GM19468 (cell line): ENCODE results near the gene OOSP1.
"Not testable (repeated sequence)": the region's sequence is repeated elsewhere in the genome, so short reads cannot be mapped to it uniquely, and the experiment has no call there.

Experiments used
- ATAC-seq: cut with Tn5 transposase; IDR thresholded peaks from one replicate; pipeline ENCODE4 v1.9.1; 2021; ENCODE audit warnings: mild to moderate bottlenecking, moderate library complexity, moderate number of reproducible peaks; ENCODE audit not compliant: unreplicated experiment; ENCODE audit errors: extremely low read depth

Gene OOSP1, protein sequence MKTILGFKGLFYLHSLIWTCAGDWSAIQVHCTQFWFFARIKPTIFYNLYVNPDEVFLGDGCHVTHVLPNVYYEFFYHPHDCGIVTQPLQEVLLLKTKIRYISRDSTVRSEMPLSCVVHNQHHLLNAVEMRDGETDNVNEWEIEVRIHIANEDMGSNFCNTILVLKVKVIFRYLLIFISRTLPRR

DNA sequence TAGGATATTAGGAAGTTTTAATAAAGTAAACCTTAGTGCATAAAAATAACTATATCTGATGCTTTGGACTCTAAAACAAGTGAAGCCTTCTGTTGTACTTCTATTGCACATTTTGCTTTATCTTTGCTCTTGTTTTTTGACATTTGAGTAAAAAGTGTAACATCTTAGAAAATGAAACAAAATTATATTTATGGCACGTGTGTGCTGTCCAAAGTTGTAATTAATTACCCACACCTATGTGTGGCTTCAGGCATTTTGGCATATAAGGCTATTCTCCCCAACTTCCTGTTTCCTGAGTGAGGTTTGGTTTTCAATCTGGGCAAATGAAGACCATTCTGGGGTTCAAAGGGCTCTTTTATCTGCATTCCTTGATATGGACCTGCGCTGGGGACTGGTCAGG, at the start of gene OOSP1:
TSS of gene OOSP1 (plus strand) at position 301 of the 400 bp plus-strand sequence. CDS start at position 324, 23 bp downstream.
- ATAC-seq: no peak

DNA sequence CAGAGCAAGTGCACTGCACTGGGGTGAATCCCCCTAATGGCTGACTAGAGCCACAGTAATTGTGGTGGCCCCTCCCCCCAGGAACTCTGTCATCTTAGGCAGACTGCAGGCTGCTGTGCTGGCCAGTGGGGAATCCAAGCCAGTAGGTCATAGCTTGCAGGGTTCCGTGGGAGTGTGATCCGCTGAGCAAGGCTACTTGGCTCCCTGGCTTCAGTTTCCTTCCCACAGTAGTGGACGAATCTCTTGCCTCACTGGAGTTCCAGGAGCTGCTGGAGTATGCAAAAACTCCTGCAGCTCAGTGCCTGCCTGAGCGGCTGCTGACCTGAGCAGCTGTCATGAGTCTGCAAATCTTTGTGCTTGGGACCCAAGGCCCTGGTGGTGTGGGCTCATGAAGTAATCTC, 46.5 kb upstream of the OOSP1 start:
- ATAC-seq: no peak

DNA sequence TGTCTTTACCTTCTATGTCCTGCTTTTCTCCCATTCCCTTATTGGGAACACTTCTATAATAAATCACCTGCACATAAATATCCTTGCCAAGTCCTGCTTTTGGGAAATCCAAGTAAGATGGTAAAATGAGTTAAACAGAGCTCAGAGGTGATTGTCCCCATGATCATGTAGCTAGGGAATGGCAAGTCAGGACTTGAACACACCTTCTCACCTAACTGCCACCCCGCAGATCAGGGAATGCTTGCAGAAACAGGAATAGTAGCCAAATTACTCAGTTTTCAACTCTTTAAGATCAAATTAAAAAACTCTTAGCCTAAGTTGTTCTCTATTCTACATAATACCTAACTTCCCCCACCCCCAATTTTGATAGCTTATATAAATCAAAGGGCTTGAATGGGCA, 43.6 kb upstream of the OOSP1 start:
- no peak for ATAC-seq

DNA sequence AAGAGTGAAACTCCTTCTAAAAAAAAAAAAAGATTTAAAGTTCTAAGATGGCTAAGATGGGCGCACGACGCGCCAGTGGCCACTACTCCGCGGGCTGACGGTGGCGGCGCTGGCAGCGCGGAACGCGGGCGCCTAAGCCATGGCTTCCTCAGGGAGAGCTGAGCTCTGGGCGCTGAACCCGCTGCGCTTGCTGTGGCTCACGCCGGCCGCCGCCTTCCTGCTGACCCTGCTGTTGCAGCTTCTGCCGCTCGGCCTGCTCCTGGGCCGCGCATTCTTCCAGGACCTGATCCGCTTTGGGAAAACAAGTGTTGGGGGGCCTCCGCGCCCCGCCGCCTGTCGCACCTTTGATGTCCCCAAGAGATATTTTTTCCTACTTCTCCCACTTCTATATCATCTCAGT, 40.2 kb upstream of the OOSP1 start:
- ATAC-seq: no peak

DNA sequence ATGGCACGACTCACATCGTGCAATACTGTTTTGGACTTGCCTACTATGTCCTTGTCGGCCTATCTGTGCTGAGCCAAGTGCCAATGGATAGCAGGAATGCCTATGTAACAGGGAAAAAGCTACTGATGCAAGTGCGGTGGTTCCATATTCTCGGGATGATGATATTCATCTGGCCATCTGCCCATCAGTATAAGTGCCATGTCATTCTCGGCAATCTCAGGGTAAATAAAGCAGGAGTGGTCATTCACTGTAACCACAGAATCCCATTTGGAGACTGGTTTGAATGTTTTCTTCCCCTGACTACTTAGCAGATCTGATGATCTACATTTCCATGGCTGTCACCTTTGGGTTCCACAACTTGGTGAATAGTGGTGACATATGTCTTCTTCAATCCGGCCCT, 39.6 kb upstream of the OOSP1 start:
- no peak for ATAC-seq

DNA sequence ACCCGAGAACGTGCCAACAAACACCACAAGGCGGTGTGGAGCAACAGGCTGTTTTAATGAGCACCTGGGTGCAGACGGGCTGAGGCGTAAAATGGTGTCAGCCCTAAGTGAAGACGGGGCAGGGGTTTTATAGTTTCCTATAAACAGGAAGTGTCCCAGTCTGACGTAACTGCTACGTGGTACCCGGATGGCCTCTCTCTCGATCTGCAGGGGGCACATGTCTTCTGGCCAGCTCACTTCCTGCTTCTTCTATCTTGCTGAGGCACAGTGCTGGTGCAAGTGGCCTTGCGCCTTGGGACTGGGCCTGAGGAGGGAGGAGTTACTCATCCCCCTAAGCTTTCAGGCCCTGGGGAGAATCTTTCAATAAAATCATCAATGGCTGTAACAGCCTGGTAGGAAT, 38.7 kb upstream of the OOSP1 start:
- no peak for ATAC-seq

DNA sequence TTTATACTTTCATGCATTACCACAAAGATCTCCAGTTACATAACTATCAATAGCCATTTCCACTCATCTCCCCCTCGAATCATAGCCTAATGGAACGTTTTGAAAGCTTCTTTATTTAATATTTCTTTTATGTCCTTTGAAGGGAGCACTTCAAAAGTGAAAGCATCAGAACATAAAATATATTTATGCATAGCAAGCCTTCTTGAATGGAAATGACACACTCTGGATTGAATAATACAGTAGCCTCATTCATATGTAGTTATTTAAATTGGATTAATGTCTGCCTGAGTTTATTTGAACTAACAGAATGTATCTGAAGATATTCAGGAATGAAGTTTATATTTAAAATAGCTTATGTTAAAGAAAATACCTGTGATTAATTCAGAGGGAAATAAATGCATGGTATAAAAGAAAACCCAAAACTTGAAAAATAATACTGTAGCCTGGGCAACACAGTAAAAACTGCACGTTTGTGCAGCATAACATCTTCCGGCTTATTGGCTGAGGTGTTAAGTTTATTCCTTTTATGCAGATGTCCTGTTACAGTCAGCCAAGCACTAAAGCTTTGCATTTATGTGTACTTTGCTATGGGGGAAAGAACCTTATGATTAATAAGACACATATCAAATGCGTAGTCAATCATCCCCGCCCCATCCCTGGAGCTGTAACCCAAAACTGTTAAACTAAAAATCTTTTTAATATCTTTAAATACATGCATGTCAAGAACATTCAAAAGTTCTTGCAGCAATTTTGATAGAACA, 37.7 kb upstream of the OOSP1 start:
- ATAC-seq: no peak

DNA sequence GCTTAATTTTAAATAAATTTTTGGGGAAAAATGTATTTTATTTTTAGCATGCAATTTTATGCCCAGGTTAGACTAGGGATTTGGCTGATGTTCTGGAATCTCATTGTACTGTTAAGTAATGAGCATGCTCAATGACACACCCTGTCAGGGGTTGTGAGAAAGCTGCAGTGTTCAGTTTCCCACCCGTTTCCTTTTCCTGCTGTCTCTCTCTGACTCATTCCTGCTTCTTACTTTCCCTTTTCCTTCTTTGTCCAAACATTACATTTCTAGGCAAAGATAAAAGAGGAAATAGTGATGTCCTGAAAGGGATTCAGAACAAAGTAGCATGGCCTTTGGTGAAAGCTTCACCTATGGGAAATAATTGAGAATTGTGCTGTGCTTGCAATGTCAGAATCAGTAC, 36.9 kb upstream of the OOSP1 start:
- ATAC-seq: no peak

DNA sequence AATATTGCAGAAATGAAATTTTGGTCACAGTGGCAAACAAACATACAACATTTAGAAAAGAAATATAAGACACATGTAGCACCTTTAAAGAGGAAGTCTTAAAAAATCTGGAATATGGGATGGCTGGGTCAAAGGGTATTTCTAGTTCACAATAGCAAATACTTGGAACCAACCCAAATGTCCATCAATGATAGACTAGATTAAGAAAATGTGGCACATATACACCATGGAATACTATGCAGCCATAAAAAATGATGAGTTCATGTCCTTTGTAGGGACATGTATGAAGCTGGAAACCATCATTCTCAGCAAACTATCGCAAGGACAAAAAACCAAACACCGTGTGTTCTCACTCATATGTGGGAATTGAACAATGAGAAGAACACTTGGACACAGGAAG, 34.7 kb upstream of the OOSP1 start:
- not testable (repeated sequence) for ATAC-seq

DNA sequence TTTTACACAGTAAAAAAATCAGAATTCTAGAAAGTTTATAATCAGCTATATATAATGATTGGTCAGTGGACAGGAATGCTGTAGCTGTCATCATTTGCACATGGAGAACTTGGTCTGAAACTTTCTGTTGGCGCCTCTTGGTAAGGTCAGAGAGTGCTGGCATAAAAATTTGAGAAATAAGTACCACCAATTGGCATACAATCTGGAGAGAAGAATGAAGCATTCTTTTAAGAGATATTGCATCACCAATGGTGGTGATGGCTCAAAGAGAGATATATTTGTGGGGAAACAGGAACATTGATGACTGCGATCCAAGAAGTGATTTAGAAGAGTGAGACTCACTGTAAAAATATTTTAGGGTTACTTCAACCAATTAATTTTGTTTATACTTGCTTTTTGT, 19.8 kb upstream of the OOSP1 start:
- ATAC-seq: no peak

DNA sequence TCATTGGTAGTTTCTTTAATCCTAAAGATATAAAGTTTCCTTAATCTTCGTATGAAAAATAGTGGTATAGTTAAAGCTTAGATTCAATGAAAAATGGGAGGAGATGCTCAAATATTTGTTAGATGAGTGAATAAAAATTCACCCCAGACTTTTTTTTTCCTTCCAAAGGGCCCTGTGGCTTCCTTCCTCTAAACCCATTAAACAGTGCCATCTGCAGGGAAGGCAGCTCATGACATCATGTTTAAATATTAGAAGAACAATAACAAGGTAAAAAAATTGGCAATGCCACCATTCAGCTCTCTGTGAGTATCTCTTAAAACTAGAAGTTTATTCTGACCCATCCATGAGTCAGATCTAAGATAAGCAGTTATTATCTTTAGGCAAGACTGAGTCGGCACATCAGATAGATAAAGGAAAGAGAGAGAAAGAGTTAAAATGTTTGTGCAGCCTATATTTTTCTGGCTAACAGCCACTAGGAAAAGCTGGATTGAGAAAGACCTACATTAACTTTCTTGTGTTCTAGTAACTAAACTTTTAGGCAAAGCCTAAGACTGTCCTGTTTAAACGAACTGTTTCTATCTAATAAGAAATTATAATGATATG, 19.1 kb upstream of the OOSP1 start:
- ATAC-seq: no peak

DNA sequence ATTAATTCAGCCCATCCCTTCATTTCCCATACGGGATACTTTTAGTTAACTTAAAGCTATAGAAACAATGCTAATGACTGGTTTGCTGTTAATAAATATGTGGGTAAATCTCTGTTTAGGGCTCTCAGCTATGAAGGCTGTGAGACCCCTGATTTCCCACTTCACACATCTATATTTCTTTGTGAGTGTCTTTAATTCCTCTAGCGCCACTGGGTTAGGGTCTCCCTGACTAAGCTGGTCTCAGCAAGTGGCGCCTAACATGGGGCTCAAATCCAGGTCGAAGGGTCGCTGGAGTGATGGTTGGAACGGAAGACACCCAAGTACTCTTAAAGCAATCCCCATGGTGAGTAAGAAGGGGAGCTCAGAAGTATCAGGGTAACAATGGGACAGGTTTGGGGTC, 14.4 kb upstream of the OOSP1 start:
- ATAC-seq: no peak

DNA sequence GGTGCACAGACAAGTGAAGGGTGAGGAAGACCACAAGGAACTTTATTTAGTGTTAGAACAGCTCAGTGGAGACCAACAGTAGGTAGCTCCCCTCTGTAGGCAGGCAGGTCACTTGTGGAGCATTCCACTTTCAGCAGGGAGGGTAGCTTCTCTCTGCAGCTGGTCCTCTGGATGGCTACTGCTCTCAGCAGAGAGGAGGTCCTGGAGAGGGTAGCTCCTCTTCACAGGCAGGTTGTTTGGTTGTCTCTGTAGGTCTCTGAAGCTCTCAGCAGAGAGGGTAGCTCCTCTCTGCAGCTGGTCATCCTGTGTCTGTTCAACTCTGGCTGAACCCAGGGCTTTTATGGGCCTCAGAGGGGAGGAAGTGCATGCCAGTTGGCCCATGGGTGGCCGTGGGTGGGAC, 6.5 kb upstream of the OOSP1 start:
- ATAC-seq: no peak

DNA sequence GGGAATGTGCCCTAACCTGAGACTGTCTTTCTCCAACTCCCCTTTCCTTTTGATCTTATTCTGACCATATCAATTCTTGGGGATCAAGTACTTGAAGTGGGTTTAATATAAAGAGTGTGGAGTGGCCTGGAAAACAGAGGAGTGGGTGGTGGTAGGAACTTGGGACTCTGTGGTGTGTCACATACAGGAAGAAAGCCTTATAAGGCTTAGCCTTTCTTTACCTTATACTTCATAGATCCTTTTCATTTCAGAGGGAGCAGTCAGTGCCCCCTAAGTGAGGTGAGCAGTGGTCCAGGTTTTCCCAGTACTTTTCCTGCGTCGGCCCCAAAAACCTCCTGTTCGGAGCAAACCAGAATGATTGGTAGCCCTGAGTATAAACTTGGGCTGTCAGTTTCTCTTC, 486 bp downstream of the OOSP1 start:
- ATAC-seq: no peak

DNA sequence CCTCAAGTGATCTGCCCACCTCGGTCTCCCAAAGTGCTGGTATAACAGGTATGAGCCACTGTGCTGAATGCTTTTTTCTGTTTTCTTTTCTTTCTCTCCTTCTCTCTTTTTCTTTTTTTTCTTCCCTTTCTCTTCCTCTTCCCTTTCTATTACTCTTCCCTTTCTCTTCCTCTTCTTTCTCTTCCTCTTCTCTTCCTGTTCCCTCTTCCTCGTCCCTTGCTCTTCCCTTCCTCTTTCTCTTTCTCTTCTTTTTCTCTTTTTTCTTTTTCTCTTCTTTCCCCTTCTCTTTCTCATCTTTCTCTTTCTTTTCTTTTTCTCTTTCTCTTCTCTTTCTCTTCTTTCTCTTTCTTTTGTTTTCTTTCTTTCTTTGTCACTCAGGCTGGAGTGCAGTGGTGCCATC, 1.2 kb downstream of the OOSP1 start:
- no peak for ATAC-seq

DNA sequence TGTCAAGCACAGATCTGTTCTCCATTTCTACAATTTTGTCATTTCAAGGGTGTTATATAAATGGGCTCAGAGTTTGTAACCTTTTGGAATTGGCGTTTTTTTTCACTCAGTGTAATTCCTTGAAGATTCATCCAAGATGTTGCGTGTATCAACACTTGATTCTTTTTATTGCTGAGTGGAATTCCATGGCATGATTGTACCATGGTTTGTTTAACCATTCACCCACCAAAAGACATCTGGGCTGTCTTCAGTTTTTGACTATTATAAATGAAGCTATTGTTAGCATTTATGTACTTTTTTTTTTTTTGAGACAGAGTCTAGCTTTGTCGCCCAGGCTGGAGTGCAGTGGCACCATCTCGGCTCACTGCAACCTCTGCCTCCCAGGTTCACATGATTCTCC, 2.9 kb downstream of the OOSP1 start:
- no peak for ATAC-seq

DNA sequence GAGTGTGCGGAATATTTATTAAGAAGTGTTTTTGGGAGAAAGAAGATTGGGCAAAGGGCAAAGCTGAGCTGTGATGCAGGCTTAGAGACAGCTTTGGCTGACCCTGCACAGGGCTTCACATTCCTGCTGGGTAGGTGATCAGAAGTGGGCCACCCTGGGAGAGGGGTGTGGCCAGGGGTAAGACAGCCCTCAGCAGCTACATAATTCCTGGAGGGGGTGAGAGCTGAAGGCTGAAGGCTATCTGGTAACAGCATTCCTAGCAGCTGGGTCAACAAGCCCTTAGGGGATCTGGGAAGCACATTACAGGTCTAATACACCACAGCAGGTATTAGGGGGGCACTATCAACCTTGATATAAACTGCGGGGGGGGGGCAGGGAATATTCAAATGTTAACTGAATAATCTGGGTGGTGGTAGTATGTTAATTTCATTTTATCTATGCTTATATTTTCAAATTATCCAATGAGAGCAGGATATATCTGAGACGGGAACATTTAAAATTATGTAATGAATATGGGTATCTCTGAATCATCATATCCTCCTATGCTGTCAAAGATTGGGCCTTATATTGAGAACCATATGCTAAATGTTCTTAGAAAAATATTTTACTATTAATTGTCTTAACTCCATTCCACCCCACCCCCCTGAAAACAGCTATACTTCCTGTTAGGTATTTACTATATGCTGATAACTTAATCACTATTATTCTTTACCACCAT, 5.9 kb downstream of the OOSP1 start:
- ATAC-seq: no peak

DNA sequence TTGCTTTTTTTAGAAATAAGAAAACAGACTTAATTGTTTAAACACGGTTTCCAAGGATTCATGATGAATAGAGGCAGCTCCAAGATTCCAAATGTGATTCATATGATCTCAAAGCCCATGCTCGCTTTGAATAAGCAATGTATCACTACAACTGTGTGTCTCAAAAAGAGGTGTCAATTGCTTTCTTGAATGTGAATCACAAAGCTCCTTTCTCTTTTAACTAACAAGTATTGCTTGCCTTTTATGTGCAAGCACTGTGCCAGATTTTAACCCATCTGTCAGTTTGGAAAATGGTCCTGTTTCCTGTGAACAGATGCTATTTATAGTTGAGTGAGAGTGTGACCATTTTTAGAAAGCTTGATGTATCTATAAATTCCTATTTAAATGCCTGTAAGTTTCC, 6.5 kb downstream of the OOSP1 start:
- no peak for ATAC-seq

DNA sequence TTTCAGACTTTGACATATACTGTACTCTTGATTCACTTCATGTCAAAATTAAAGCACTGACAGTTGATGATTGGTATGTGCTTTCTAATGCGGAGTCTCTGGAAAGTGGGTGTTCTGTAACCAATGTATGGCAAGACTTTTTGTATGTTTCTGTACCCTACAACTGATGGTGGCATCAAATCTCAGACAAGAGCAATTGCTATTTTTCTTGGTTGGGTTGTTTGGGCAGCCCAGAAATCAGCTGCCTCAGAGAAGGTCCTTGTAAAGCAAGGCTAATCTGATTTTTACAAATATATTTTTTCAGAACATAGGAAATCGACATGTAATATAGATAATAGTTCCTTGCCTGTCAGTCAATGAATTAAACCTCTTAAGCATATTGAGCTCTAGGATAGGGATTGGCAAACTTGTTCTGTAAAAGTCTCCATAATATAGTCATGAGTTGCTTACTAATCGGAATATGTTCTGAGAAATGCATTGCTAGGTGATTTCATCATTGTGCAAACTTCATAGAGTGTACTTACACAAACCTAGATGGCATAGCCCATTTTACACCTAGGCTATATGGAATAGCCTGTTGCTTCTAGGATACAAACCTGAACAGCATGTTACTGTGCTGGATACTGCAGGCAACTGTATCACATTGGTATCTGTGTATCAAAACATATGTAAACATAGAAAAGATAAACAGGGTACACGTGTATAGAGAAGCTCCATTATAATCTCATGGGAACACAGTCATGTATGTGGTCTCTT, 15.4 kb downstream of the OOSP1 start:
- no peak for ATAC-seq

DNA sequence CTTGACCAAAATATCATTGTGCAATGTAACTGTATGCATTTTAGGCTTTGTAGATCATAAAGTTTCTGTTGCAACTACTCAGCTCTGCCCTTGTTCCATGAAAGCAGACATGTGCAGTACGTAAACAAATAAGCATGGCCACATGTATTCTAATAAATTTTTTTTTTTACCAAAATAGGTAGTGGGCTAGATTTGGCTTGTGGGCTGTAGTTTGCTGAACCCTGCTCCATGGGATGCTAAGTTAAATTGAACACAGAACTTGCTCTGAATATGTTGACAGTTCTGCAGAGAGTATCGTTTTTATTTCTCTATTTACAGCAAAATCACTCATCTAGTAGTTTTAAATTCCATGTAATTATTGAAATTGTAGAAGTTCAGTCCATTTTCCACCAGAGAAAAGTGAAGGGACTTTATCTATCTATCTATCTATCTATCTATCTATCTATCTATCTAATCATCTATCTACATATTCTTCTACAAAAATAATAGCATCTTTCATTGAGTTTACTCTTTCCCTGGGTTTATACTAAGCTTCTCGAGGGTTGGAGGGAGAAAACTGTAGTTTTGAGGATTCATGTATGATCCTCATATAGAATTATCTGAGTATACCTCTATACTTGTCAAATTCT, 16.1 kb downstream of the OOSP1 start:
- no peak for ATAC-seq
